Skeletal muscle satellite cell (primary cell): ENCODE data around the gene C2CD4C. TPM values are rescaled to one million over a fixed set of nuclear protein-coding genes. Genes with fewer than 3 reads are reported as not detected.
"Not testable (repeated sequence)": the region's sequence is repeated elsewhere in the genome, so short reads cannot be mapped to it uniquely, and the experiment has no call there.

ENCODE experiments used
- H3K27me3 ChIP-seq: 2 replicates; pipeline ENCODE4 v1.7.0; 2013; ENCODE audit warnings: low read length; ENCODE audit not compliant: control insufficient read depth, insufficient read depth
- H3K36me3 ChIP-seq: 2 replicates; pipeline ENCODE4 v1.7.0; 2013; ENCODE audit warnings: mild to moderate bottlenecking, control low read depth, low read length; ENCODE audit not compliant: insufficient read depth
- H3K4me1 ChIP-seq: 2 replicates; pipeline ENCODE4 v1.7.0; 2013; ENCODE audit warnings: low read length; ENCODE audit not compliant: control insufficient read depth, insufficient read depth
- H3K4me2 ChIP-seq: 2 replicates; pipeline ENCODE4 v1.7.0; 2013; ENCODE audit warnings: mild to moderate bottlenecking, low read length
- H3K4me3 ChIP-seq: 2 replicates; pipeline ENCODE4 v1.7.0; 2013; ENCODE audit warnings: low read length
- H3K9ac ChIP-seq: 2 replicates; pipeline ENCODE4 v1.7.0; 2013; ENCODE audit warnings: mild to moderate bottlenecking, low read depth, low read length, moderate library complexity
- H3K9me3 ChIP-seq: replicated peaks from 2 replicates; pipeline ENCODE4 v1.7.0; 2013; ENCODE audit warnings: mild to moderate bottlenecking, control low read depth, low read length
- total RNA-seq: library from RNA; depleted of rRNA; stranded (reverse); fragments of >200 nt; gene quantifications from 2 replicates; pipeline ENCODE4 v1.2.3, GENCODE V29; 2012; rRNA removed

C2CD4C gene, protein sequence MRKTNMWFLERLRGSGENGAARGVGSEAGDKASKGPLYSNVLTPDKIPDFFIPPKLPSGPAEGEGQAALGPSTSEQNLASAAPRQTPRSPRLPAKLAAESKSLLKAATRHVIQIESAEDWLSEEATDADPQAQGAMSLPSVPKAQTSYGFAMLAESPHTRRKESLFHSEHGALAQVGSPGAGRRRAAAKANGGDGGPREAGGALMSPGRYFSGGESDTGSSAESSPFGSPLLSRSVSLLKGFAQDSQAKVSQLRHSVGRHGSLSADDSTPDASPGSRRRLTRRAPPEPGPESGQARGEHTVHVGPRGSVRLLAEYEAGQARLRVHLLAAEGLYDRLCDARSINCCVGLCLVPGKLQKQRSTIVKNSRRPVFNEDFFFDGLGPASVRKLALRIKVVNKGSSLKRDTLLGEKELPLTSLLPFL
- total RNA-seq = under 0.01 TPM in 1 of 2 replicates, not detected in the other

- no peaks in the 10 kb centered on the region for H3K36me3 ChIP-seq
- peaks cover 50% of the 10 kb centered on the region for H3K27me3 ChIP-seq
- H3K9ac ChIP-seq = no peak within 1 kb of the TSS
These were observed at the start of gene C2CD4C for GRCh38 chr19:408902-409515. C2CD4C (minus strand) TSS chr19:409147; CDS start chr19:408361, 786 bp downstream.

GRCh38 chr19:458091-459042 lies 49.4 kb upstream of the C2CD4C start:
- Histone ChIP-seq H3K27me3 (peaks cover 22% of the 10 kb centered on the region), H3K4me1 (no peaks in the 10 kb centered on the region), H3K4me3 (no peak overlapping the region), H3K4me2 (no peak overlapping the region), H3K9me3 (no peaks in the 10 kb centered on the region), H3K36me3 (no peaks in the 10 kb centered on the region), H3K9ac (no peak overlapping the region)

More at GRCh38 chr19:408902-409515, at the start of gene C2CD4C:
- peaks cover 2% of the 10 kb centered on the region for H3K4me1 ChIP-seq
- no peaks in the 10 kb centered on the region for H3K9me3 ChIP-seq
- H3K4me2 ChIP-seq = peak within 1 kb of the TSS; percentile 61
- no peak within 1 kb of the TSS for H3K4me3 ChIP-seq

DNA sequence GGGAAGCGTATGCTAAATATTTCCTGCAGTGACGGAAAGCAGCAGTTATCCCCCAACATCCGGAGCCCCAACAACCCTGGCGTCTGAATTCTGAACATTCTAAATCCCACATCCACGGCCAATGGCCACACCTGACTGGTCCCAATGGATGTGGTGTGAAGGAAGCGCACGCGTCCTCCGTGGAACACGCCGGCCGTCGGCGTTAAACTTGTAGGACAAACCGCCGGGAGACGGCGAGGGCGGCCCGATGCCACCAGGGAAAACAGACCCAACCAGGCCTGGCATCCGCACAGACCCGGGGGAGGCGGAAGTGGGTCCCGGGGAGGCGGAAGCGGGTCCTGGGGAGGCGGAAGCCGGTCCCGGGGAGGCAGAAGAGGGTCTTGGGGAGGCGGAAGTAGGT lies 48.7 kb upstream of the C2CD4C start:
- H3K27me3 ChIP-seq = peaks cover 18% of the 10 kb centered on the region
- H3K9ac ChIP-seq = no peak overlapping the region
- no peaks in the 10 kb centered on the region for H3K4me1 ChIP-seq
- no peaks in the 10 kb centered on the region for H3K9me3 ChIP-seq
- H3K36me3 ChIP-seq = no peaks in the 10 kb centered on the region
- no peak overlapping the region for H3K4me3 ChIP-seq
- H3K4me2 ChIP-seq = no peak overlapping the region

- Histone ChIP-seq H3K4me1 (no peaks in the 10 kb centered on the region), H3K9ac (no peak overlapping the region), H3K27me3 (peaks cover 9% of the 10 kb centered on the region), H3K9me3 (no peaks in the 10 kb centered on the region), H3K36me3 (no peaks in the 10 kb centered on the region), H3K4me2 (no peak overlapping the region), H3K4me3 (no peak overlapping the region)
These were observed 47.7 kb upstream of the C2CD4C start for GRCh38 chr19:456547-457110.

DNA sequence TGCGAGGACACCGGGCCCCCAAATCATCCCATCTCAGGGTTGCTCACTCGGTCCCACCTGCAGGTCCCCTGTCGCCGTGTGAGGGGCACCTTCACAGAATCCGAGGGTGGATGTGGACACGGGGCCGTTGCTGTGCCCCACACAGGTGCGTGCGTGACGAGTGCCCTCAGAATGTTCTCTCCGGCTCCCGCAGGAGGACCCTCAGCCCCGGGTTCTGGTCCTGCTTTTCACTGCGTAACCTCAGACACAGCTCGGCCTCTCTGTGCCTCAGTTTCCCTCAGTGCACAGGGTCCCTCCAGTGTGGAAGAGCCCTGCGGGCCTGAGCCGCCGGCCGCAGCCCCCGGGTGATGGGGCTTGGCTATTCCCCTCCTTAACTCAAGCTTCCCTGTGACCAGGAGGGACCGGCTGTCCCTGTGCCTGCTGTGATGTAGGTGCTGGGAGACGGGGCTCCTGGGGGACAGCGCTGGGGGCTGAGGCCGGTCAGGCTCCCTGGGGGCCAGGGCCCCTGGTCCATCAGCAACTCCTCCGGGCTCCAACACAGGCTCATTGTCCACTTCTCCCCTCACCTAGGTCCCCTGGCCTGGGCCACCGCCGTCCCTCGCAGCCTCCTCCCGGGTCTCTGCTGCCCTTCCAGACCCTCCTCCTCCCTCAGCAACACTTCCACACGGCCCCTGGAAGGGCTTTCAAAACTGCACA lies 47.1 kb upstream of the C2CD4C start:
- Histone ChIP-seq H3K27me3 (peaks cover 8% of the 10 kb centered on the region), H3K36me3 (no peaks in the 10 kb centered on the region), H3K4me1 (no peaks in the 10 kb centered on the region), H3K9me3 (no peaks in the 10 kb centered on the region), H3K9ac (no peak overlapping the region), H3K4me3 (no peak overlapping the region), H3K4me2 (no peak overlapping the region)

DNA sequence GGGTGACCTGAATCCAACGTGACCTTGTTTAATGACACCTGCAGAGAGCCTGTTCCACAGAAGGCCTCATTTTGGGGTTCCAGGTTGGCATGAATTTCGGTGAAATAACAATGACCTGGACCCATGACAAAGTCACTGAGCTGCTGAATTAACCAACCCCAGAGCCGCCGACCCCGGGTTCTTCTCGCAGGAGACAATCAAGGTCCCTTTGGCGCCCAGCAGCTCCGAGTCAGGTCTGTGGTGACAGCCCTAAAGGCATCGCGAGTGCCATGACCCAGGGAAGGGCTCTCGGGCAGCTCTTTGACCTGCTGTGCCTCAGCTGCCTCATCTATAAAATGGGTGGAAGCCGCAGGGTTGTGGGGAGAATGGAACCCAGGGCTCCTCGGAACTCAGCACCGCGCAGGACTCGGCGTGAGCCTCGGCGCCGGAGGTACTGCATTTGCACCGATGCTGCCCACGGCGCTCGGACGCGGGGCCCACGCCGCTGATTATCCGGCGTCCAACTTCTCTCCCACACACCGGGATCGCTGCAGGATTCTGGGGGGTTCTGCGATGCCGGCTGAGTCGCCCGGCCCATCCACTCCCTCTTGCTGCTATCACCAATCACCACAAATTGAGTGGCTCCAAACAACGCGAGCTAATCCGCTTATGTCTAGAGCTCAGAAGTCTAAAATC lies 46.2 kb upstream of the C2CD4C start:
- Histone ChIP-seq H3K9me3 (no peaks in the 10 kb centered on the region), H3K4me3 (no peak overlapping the region), H3K9ac (no peak overlapping the region), H3K4me1 (no peaks in the 10 kb centered on the region), H3K27me3 (peaks cover 8% of the 10 kb centered on the region), H3K4me2 (no peak overlapping the region), H3K36me3 (no peaks in the 10 kb centered on the region)

GRCh38 chr19:453606-454005 lies 44.7 kb upstream of the C2CD4C start:
- Histone ChIP-seq H3K9me3 (no peaks in the 10 kb centered on the region), H3K36me3 (no peaks in the 10 kb centered on the region)

DNA sequence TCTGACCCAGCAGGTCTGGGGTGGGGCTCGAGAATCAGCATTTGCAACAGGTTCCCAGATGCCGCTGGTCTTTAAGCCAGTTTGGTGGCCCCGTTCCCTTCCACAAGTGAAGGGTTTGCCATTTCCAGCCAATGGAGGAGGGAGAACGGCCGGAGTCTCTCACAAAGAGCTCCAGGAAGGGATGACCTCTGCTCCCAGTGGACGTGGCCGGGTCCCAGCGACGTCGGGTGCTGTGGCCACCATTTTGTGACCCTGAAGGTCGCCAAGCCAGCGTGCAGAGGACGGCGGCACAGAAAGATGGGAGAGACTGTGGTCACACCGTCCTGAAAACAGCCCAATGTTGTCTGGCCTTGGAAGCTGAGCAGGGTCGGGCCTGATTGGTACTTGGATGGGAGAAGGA lies 43.9 kb upstream of the C2CD4C start:
- Histone ChIP-seq H3K9ac (no peak overlapping the region), H3K4me1 (no peaks in the 10 kb centered on the region), H3K9me3 (no peaks in the 10 kb centered on the region), H3K36me3 (no peaks in the 10 kb centered on the region), H3K4me3 (no peak overlapping the region), H3K4me2 (no peak overlapping the region), H3K27me3 (no peaks in the 10 kb centered on the region)

More at GRCh38 chr19:453606-454005, 44.7 kb upstream of the C2CD4C start:
- H3K4me3 ChIP-seq = no peak overlapping the region
- H3K4me1 ChIP-seq = no peaks in the 10 kb centered on the region
- H3K4me2 ChIP-seq = no peak overlapping the region
- no peak overlapping the region for H3K9ac ChIP-seq
- H3K27me3 ChIP-seq = no peaks in the 10 kb centered on the region

- H3K9ac ChIP-seq, H3K36me3 ChIP-seq, H3K27me3 ChIP-seq, H3K9me3 ChIP-seq, H3K4me3 ChIP-seq, H3K4me1 ChIP-seq, H3K4me2 ChIP-seq: not testable (repeated sequence)
These were observed 42.0 kb upstream of the C2CD4C start for GRCh38 chr19:450912-451481.

GRCh38 chr19:449916-450315 lies 41.0 kb upstream of the C2CD4C start:
- H3K9me3 ChIP-seq = no peaks in the 10 kb centered on the region
- no peak overlapping the region for H3K9ac ChIP-seq
- no peak overlapping the region for H3K4me2 ChIP-seq
- H3K4me3 ChIP-seq = no peak overlapping the region
- H3K4me1 ChIP-seq = no peaks in the 10 kb centered on the region
- no peaks in the 10 kb centered on the region for H3K27me3 ChIP-seq
- H3K36me3 ChIP-seq = no peaks in the 10 kb centered on the region
